NCI-H2227 (cell line): Measurements from ENCODE around the gene DROSHA.
A peak's percentile ranks its signal among the peaks of the same experiment; 100 is the strongest.
"Not testable (repeated sequence)": the region's sequence is repeated elsewhere in the genome, so short reads cannot be mapped to it uniquely, and the experiment has no call there.

Experiments
- DNase-seq: peaks from one replicate; lab custom pipeline; 2025; ENCODE audit not compliant: unreplicated experiment; lab: John Stamatoyannopoulos, UW

Gene DROSHA

DNA sequence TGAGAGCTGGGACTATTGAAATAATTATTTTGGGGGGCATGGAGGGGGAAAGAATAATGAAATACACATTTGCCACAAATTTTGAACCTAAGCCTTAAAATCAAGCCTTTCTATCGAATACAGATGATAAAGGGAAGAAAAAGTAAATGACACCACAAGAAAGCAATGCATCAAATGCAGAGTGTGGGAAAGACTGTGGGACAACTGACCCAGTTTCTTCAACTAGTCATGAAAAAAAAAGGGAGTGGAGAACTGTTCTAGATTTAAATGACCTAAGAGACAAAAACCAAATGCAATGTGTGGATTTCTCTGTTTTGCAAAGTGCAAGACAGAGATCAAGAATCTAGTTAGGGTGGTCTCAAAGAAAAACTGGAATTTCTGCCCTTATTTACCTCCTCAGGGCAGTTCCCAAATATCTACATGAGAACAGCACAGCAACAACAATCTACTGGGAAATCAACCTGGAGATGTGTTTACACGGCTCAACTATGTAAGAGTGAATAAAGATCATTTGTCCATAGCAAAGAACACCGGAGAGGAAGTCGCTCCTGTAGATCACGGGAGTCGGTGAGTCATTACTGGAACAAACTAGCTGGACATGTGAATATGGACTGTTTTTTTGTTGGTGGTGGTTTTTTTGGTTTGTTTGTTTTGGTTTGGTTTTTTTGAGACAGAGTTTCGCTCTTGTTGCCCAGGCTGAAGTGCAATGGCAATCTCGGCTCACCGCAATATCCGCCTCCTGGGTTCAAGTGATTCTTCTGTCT, 145.9 kb downstream of the DROSHA start:
- DNase-seq, result no peak

- no peak for DNase-seq
Measured at GRCh38 chr5:31383734-31384133, 148.2 kb downstream of the DROSHA start.

GRCh38 chr5:31382051-31382878, 149.6 kb downstream of the DROSHA start:
- peak; percentile 22 for DNase-seq

DNA sequence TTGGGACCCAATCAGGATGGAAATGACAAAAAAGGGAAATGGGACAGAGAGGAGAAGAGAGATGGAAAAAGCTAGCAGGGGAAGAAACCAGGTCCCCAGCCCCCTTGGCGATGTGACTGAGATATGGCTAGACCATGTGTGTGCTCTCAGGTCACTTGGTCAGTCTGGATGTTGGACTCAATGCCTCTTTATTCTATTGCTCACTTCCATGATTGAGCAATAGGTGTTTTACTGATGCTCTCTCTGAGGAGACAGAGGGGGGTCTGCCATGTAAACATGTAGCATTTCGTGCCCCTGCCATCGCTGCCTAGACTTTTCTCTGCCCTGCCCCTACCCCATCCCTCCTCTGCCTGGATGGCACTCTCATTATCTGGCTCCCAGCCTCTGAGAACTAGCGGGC, 150.6 kb downstream of the DROSHA start:
- DNase-seq, result no peak

DNA sequence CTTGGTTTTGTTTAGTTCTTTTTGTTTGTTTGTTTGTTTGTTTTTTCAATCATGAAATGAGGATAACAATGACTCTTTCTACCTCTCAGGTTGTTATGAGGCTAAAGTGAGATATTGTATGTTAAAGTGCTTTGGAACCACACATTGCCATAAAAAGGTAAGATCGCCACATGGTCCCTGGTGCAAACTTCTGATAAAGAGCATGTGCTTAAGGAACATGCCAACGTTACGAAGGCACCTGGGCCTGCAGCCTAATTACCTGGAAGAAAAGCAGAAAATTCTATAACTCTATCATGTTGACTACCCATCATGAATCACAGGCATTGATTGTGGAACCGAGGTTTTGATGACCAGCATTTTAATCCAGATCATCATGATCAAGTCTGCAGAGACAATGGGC, 151.8 kb downstream of the DROSHA start:
- DNase-seq, result no peak

DNA sequence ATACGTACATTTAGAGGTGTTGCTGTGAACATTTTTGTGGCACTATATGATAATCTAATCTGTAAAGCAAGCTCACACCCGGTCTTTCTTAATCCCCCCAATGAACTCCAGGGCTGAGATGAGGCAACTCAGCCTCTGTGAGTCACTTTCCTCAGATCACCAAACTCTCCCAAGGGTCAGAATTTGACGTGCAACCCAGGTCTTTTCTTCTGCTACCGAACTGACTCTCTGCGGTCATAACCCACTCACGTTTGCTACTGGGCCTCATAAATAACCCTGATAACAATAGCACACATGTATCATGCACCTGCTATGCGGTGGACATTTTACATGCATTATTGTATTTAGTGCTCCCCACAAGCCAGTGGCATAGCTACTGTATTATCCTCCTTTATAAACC, 153.1 kb downstream of the DROSHA start:
- no peak for DNase-seq

DNA sequence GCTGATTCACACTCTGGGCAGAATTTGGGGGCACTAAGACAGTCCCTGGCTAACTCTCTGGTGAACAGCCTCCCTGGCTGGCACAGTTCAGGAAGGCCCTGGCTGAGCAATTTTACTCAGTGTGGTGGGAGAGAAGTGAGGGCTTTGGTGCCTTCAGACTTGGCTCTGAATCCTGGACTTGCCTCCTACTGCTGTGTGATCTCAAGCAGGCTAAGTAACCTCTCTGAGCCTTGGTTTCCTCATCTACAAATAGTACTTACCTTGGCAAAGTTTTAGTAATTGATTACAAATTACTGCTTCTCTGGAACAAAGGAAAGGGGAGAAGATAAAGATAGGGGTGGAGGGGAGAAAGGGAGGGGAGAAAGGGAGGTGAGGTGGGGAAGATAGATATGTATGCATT, 153.8 kb downstream of the DROSHA start:
- no peak for DNase-seq

DNA sequence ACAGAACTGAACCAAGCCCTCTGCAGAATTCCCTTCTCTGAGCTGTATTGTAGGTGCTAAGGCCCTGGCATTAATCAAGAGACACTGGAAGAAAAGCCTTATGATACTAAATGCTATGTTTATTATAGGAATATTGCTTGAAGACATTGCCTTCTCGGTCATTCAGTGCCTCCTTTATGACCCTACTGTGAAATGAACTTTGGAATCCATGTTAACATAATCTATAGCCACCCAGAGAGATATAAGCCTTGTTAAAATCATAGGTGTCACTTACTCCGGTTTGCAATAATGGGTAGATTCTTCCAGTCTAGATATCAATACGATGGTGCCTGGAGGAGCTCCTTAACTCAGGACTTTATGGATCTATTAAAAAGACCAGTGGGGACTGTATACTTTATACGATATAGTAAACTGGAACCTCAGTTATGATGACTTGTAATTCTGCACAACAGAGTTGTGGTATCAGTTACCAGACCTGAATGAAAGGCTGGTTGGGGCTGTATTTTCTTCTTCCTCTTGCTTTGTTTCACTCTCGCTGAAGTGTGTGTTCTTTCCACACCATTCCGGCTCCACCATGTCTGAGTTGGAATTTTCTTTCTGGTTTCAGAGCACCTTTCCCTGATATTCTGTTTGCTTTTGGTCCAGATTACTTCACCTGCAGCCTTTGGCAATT, 154.5 kb downstream of the DROSHA start:
- no peak for DNase-seq

- DNase-seq, result no peak
Measured at GRCh38 chr5:31375999-31376720, 155.7 kb downstream of the DROSHA start.

DNA sequence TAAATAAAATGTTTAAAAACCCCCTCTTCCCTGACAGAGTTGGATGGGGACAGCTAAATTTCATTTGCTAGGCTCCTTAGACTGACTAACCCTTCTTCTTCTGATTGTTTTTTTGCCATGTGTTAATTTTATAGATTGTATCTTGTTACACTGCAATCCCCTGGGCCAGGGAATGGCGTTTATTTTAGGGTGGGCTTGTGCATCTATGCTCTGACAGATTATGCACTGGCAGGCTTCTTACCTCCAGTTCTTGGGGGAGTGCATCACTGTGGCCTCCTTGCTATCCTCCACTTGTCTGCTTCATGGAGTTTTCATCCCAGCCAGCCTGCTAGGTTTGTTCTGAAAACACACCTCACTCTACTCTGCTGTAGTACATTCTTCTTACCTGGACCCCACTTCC, 159.8 kb downstream of the DROSHA start:
- no peak for DNase-seq

DNA sequence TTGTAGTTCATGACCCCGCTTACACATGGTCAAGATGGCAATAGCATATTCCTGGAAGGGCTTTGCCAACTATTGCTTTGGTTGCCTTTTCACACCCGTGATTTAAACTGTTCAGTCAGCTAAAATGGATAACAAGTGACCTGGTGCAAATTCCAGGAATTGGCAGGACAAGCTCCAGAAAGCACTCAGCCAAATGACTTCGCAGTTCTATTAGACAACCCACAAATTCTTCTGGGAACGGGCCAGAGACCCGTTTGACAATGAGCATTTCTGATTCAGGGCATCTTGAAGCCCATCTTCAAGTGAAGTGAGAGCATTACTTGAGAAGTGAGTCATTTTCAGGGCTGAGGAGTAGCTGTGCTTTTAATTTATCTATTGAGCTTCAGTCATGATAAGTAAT, 165.0 kb downstream of the DROSHA start:
- DNase-seq, result no peak

DNA sequence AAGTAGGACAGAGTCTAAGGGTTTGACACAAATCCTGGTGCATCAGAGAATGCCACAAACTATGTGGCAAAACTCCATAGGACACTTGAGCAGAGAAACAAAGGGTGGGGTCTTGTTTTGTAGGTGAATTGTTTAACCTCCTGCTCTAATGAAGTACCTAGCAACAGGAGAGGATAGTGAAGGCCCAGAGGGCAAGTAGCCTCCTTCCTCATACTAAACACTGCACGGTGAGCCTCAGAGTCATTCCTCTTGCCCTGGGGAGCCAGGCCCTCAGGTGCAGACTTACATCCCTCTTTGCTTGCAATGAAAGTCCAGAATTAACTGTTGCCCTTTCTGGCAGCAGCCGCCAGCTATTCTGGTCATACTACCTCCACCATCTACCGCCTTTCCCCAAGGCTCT, 166.1 kb downstream of the DROSHA start:
- no peak for DNase-seq

- no peak for DNase-seq
Measured at GRCh38 chr5:31364881-31365636, 166.8 kb downstream of the DROSHA start.

- no peak for DNase-seq
Measured at GRCh38 chr5:31362931-31363568, 168.8 kb downstream of the DROSHA start.

DNA sequence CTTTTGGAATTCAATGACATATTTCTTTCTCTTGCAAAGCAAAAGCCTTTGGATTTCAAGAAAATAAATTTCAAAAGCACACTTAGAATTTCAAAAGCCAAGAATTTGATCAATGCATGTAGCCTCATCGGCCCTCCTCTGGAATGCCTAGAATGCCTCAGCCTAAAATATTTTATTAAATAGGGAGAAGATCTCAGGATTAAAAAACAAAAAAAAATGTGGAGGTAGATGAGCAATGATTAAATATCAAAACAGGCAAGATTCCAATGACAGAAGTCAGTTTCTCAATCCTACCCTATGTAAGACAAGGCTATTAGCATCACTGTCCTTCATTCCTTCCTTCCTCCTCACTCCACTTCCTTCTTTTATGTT, 169.4 kb downstream of the DROSHA start:
- no peak for DNase-seq

- DNase-seq, result not testable (repeated sequence)
Measured at GRCh38 chr5:31361704-31362528, 170.0 kb downstream of the DROSHA start.

DNA sequence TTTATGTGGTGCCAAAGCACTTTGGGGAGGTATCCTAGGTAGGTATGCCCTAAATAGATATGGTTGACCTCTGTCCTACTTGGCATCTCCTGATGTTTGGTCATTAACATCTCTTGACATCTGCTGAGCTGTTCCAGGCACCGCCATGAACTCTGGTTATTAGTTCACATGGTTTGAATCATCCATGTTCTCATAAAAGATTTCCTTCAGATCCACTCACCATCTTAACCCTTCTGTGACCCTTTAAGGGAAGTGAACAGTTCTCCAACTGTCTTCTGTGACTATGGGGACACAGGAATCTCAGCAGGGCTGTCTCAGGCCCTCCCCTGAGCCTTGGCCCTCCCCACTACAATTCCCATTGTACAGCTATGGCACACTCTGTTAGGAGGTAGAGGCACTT, 170.7 kb downstream of the DROSHA start:
- DNase-seq, result no peak

DNA sequence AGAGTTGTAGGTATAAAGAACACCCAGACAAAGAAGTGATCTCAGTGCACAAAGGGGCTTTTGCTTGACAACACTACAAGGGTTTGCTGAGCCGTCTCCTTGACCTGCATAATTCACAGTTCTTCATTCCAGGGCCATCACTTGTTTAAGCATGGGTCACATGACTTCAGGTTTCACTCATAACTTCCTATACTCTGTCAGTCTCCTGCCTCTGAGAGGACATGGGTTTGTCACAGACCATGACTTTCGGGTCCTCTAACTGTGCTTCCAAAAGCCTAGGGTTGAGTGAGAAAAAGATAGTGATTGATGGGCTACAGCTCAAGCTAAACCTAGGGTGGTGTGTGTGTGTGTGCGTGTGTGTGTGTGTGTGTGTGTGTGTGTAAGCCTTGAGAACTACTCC, 172.1 kb downstream of the DROSHA start:
- no peak for DNase-seq

- DNase-seq, result no peak
Measured at GRCh38 chr5:31357038-31357437, 174.9 kb downstream of the DROSHA start.
